ENCODE results near the gene FAHD2A.
"Not testable (repeated sequence)": the region's sequence is repeated elsewhere in the genome, so short reads cannot be mapped to it uniquely, and the experiment has no call there.

The FAHD2A gene

GRCh38 chr2:95376311-95377215, 25.9 kb upstream of the FAHD2A start:
- DNase-seq = no peak

DNA sequence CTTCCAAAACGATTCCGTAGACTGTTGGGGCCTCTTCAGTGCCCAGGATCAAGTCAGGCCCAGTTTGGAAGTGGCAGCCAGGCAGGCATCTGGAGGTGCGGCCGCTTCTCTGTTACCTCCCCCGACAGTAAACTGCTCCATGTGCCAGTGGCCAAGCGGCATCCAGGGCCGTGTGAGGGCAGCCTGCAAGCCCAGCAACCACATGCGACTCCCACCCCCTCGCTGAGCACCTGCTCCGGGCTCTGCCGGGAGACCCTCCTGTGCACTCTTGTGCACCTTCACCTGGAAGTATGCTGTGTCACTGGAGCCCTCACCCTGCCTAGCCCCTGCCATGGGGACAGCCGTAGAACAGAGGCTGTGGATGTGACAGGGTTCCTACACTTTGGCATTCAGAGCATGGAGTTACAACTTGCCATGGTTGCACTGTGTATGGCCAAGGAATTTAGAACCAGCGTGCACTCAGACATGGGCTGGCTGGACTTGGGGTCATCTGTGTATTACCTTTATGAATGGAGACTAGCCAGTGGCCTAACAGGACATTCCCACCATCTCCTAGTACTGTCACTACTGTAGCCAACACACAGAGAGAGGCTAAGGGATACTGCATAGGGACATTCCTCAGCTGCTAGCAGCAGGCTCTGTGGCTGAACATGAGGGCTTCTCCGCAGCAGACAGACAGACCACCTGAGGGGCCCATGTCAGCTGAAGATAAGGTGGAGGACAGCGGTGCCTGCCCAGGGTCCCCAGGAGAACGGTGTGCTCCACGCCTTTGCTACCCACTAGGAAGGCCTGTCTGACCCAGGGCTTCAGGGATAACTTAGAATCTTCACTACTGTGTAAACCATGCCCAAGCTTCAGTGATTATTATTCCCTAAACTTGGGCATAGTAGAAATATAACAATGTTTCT, 25.0 kb upstream of the FAHD2A start:
- DNase-seq = no peak

GRCh38 chr2:95378281-95378680, 24.2 kb upstream of the FAHD2A start:
- DNase-seq = not testable (repeated sequence)

- no peak for DNase-seq
These were observed 23.1 kb upstream of the FAHD2A start for GRCh38 chr2:95379371-95379831.

- DNase-seq = no peak
These were observed 22.2 kb upstream of the FAHD2A start for GRCh38 chr2:95380280-95380679.

DNA sequence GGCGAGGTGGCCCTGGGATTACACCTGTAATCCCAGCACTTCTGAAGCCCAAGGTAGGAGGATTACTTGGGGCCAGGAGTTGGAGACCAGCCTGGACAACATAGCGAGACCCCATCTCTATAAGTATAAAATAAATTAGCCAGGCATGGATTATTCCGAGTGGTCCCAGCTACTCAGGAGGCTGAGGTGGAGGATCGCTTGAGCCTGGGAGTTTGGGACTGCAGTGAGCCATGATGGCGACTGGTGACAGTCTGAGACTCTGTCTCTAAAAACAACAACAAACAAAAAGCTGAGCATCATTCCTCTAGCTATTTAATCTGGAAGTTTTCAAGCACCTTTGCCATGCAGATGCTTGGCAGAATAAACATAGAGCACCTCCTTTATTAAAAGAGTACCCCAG, 21.8 kb upstream of the FAHD2A start:
- DNase-seq = no peak

DNA sequence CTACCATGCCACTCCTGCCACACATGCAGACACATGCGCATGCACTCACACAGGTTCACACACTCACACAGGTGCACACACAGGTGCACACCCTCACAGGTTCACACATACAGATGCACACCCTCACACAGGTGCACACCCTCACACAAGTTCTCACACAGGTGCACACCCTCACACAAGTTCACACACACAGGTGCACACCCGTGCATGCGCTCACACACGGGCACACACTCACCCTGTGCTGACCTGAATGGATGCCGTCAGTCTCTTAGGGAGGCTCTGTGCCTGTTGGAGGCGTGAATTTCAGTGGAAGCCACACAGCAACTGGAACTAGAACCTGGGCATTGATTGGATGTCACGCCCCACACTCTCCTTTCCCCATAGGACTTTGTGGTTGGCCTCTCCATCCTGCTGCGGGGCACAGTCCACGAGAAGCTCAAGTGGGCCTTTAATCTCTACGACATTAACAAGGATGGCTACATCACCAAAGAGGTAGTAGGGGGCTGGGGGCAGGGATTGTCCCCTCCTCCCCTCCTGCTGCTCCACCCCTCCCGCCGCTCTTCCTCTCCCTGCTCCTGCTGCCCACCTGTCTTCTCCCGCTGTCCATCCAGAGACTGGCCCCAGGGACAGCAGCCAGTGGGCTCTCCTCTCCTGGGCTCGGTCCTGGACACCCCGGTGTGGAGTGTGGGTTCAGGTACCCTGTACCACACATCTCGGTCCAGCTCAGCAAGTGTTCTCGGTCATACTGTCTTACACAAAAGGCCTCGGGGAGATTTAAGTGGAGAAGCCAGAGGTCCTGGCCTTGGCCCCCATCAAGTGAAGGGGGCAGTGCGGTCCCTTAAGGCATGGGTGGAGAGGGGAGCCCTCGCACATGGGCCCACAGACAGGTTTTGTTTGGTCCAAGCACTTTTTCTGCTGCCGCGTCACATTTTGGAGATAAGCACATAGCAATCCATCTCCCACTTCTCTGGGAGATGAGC, 21.0 kb upstream of the FAHD2A start:
- no peak for DNase-seq

DNA sequence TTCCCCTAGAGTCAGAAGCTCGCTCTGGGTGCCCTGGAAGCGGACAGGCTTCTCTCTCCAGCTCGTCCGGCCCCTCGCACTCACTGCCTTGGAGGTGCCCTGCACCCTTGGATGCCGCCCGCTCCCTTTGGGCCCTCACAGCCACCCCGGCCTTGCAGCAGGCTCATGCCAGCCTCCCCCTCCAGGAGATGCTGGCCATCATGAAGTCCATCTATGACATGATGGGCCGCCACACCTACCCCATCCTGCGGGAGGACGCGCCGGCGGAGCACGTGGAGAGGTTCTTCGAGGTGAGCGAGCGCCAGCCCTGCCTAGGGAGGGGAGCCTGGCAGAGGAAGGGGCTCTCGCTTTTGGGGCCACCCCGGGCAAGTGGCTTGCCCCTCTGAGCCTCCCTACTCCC, 20.3 kb upstream of the FAHD2A start:
- no peak for DNase-seq

DNA sequence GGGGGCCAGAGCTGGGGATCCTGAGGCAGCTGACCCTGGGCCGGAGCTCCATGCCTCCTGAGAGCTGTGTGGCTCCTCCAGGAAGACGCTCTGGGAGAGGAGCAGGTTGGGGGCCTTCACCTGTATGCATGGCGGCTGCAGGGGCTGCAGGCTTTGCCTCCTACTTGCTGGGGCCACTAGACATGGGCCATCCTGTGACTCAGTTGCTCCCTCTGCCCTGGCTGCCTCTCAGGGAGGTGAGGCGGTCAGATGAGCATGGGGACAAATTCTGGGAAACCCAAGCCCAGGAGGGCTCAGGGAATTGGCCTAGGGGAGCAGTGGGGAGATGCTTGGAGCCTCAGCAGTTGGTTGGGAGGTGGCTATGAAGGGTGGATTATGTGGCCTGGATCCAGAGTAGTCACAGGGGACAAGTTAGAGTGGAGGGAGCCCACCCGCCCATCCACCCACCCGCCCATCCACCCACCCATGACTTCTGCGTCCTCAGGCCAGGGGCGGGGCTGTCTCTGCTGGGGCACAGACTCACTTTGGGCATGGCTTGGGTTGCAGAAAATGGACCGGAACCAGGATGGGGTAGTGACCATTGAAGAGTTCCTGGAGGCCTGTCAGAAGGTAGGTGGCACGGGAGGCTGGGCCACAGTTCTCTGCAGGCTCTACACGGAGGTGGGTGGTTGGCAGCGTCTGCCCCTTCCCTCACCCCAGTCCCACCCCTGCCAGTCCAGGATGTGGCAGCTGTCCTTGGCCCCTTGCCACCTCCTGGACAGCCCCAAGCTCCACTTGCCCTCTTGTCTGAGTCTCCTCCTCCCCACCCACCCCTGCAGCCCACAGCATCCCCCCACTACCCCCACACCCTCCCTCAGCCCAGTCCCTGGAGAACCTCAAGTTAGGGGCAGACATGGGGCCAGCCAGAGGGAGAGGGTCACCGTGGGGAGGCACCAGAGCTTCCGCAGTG, 19.5 kb upstream of the FAHD2A start:
- DNase-seq = no peak

GRCh38 chr2:95383635-95384027, 18.9 kb upstream of the FAHD2A start:
- no peak for DNase-seq

- no peak for DNase-seq
These were observed 17.5 kb upstream of the FAHD2A start for GRCh38 chr2:95384854-95385569.

GRCh38 chr2:95385570-95385984, 16.9 kb upstream of the FAHD2A start:
- no peak for DNase-seq

- no peak for DNase-seq
These were observed 16.5 kb upstream of the FAHD2A start for GRCh38 chr2:95386031-95386430.

GRCh38 chr2:95387358-95387757, 15.2 kb upstream of the FAHD2A start:
- DNase-seq = no peak

- no peak for DNase-seq
These were observed 14.3 kb upstream of the FAHD2A start for GRCh38 chr2:95388091-95388692.

DNA sequence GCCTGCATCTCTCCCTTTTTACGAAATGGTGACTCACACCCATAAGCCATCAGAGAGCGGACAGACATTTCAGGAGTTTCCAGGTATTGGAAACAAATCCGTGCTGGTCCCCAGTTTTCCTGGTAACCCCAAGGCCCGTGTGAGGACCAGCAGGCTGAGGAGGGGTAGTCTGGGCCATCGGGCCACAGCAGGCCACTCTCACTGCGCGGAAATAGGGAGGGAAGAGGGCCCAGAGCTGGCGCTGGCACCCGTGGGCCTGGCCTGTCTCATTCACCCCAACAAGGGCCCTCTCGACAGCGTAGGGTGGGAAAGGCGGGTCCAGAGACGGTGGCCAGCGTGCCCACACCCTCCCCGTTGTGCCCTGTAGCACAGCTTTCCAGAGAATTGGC, 13.7 kb upstream of the FAHD2A start:
- DNase-seq = no peak

DNA sequence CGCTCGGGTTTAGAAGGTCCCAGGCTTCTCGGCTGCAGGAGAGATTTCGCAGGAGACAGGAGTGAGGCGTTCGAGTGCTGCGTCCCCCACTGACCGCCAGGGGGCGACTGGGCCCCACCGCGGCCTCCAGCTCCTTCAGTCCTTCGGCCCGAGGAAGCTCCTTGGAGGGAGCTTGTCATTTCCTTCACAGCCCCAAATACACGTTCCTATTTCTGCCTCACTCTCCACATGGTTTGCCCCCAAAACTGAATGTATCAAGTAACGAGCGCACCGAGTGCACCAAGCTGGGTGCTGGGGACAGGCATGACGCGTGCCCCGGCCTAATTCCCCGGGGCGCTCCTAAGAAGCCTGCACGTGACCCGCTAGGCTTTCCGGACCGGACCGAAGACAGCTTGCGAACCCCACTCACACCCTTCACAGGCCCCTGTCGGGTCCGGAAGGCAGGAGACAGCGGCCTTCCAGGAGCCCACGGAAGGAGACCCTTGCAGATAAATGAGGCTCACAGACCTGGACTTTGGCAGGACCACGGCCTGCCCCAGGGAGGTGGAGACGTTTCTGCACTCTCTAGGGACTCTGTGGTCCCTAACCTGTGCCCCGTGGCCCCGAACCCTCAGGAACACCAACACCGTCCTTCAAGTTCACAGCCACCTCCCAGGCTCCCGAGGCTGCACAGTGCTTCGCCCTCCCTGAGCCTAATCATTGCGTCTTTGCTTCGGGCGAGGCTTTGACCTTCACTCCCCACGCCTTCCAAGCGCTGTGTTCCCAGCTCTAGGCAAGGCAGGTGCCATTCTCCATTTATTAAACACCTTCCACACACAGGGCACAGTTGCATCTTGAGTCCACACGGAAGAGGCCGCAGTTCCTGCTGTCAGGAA, 13.0 kb upstream of the FAHD2A start:
- no peak for DNase-seq

DNA sequence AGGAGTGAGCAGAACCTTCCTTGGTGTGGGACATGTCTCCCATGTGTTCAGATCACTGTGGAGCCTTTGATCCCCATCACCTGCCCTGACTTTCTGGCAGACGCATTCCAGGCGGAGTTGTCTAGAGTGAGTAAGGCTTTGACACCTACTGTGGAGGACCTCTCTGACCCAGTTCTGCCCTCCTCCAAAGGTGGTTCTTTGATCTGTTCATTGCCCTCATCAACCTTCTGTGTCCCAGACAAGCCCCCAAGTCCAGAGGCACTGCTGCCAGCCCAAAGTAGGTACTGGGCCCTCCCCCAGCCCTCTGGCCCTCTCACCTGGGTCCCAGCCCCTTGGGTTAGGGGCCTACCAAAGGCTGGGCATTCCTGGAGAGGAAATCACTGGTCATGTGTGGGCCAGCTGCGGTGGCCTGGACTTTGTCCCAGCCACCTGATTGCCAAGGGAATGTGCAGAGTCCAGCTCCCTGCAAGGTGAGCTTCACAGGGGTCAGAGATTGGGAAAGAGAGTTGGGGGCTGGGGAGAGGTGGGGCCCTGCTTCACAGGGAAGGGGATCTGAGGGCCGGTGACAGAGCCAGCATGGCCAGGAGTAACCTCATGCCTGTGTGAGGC, 12.1 kb upstream of the FAHD2A start:
- DNase-seq = no peak

- no peak for DNase-seq
These were observed 11.6 kb upstream of the FAHD2A start for GRCh38 chr2:95390881-95391321.

All from activated gamma-delta T cell (primary cell).